Caco-2 (cell line): ENCODE measurements around the gene FCHSD2. TPM values are rescaled to one million over a fixed set of nuclear protein-coding genes. Genes with fewer than 3 reads are reported as not detected.

Experiments
- BruUV-seq: library from RNA; stranded (reverse); fragments of 400-500 nt; replicated peaks from 2 replicates; lab custom pipeline; 2021; lab: Mats Ljungman, UMichigan
- CTCF ChIA-PET: fragments of 300-600 bp; sonication (Branson Sonifier 250); formaldehyde crosslinking; loops from one replicate; lab custom pipeline; 2022; ENCODE audit warnings: antibody characterized with exemption; lab: Charles Lee
- POLR2A ChIA-PET: fragments of 300-600 bp; sonication (Branson Sonifier 250); formaldehyde crosslinking; loops from one replicate; lab custom pipeline; 2022; ENCODE audit warnings: antibody characterized with exemption; lab: Charles Lee
- DNase-seq, 2 experiments: peaks; one replicate each; pipeline versions ENCODE4 v3.0.0 to v3.0.0-alpha.2; 2020 to 2022
- H3K27me3 ChIP-seq: replicated peaks from 2 replicates; pipeline ENCODE4 v1.6.0; 2011; ENCODE audit warnings: low read length; ENCODE audit not compliant: control insufficient read depth, insufficient read depth
- H3K36me3 ChIP-seq: 2 replicates; pipeline ENCODE4 v1.5.1; 2011; ENCODE audit warnings: low read length; ENCODE audit not compliant: control insufficient read depth, insufficient read depth
- H3K4me1 ChIP-seq: fragments of 250-450 bp; sonication (Bioruptor Pico); 2 replicates; pipeline ENCODE4 v1.5.1; 2020; ENCODE audit warnings: mild to moderate bottlenecking
- H3K4me3 ChIP-seq: 2 replicates; pipeline ENCODE4 v1.5.1; 2011; ENCODE audit warnings: low read depth, mild to moderate bottlenecking, control low read depth, low read length
- H3K9me3 ChIP-seq: fragments of 250-450 bp; sonication (Bioruptor Pico); 2 replicates; pipeline ENCODE4 v1.5.1; 2020; ENCODE audit warnings: mild to moderate bottlenecking, moderate library complexity
- H3K27ac Mint-ChIP-seq: one replicate; pipeline ENCODE4 v1.8.0; 2022; ENCODE audit warnings: mixed read lengths; ENCODE audit not compliant: unreplicated experiment
- H3K27me3 Mint-ChIP-seq: one replicate; pipeline ENCODE4 v1.8.0; 2022; ENCODE audit warnings: mixed read lengths; ENCODE audit not compliant: insufficient read depth, unreplicated experiment
- H3K36me3 Mint-ChIP-seq: one replicate; pipeline ENCODE4 v1.8.0; 2022; ENCODE audit warnings: mild to moderate bottlenecking, mixed read lengths; ENCODE audit not compliant: insufficient read depth, unreplicated experiment
- H3K4me1 Mint-ChIP-seq: one replicate; pipeline ENCODE4 v1.8.0; 2022; ENCODE audit warnings: low read depth, mixed read lengths; ENCODE audit not compliant: unreplicated experiment
- H3K4me3 Mint-ChIP-seq: one replicate; pipeline ENCODE4 v1.8.0; 2022; ENCODE audit warnings: mild to moderate bottlenecking, moderate library complexity, mixed read lengths; ENCODE audit not compliant: unreplicated experiment
- H3K9me3 Mint-ChIP-seq: one replicate; pipeline ENCODE4 v1.8.0; 2022; ENCODE audit warnings: mixed read lengths; ENCODE audit not compliant: unreplicated experiment
- CTCF ChIP-seq, 2 experiments: fragments of 200-600 bp in 1 of 2; IDR thresholded peaks; 1 replicate in 1 of 2; 2 replicates in 1 of 2; pipeline versions ENCODE4 v1.5.1 to v1.8.0; 2011 to 2022; ENCODE audit warnings: antibody characterized with exemption in 1 of 2, control low read depth in 1 of 2, inconsistent platforms in 1 of 2, low read depth in 1 of 2, low read length in 1 of 2, mild to moderate bottlenecking in 1 of 2, moderate library complexity in 1 of 2; ENCODE audit not compliant: insufficient read depth in 1 of 2, severe bottlenecking in 1 of 2, unreplicated experiment in 1 of 2
- intact Hi-C: fragments of 100-400 bp; cut with micrococcal nuclease; formaldehyde crosslinking; loops from one replicate; pipeline ENCODE4 v1.10.0; 2022; ENCODE audit not compliant: unreplicated experiment
- total RNA-seq: library from RNA; stranded (reverse); gene quantifications from 2 replicates; pipeline ENCODE4 v1.2.3, GENCODE V29; 2022

The FCHSD2 gene
- total RNA-seq, 1 experiment from 2014 or later = 32.7 TPM

DNA sequence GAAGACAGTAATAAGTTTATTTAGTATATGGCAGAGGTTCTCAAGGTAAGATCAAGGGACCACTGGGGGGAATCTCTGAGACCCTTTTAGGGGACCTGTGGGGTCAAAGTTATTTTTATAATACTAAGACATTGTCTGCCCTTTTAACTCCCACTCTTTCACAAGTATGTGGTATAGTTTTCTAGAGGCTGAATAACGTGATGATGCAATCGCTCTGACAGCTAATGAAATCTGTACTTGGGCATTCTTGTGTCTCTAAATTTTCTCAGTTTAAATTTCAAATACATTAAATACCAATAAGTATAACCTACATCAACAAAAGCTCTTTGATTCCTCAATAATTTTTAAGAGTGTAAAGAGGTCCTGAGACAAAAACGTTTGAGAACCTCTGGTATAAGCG is 180.0 kb downstream of the FCHSD2 start:
- TF ChIP-seq CTCF (IDR thresholded peaks at IDR 0.05; ENCODE audit: insufficient read depth in 1 of 2, low read depth in 1 of 2, low read length in 1 of 2, severe bottlenecking in 1 of 2, unreplicated experiment in 1 of 2) = no peak
- no peaks in the 10 kb centered on the region for H3K36me3 ChIP-seq
- H3K27me3 ChIP-seq = no peaks in the 10 kb centered on the region
- ChIA-PET POLR2A (no interaction called here), CTCF (no interaction called here)
- BruUV-seq = no TSS peak
- Mint-ChIP-seq H3K27ac (no peak overlapping the region), H3K4me3 (no peak overlapping the region), H3K27me3 (no peaks in the 10 kb centered on the region), H3K4me1 (no peaks in the 10 kb centered on the region), H3K9me3 (no peaks in the 10 kb centered on the region), H3K36me3 (no peaks in the 10 kb centered on the region)
- no peaks in the 10 kb centered on the region for H3K4me1 ChIP-seq
- intact Hi-C loops = no loop called here
- no peaks in the 10 kb centered on the region for H3K9me3 ChIP-seq
- DNase-seq = no peak
- H3K4me3 ChIP-seq = no peak overlapping the region

DNA sequence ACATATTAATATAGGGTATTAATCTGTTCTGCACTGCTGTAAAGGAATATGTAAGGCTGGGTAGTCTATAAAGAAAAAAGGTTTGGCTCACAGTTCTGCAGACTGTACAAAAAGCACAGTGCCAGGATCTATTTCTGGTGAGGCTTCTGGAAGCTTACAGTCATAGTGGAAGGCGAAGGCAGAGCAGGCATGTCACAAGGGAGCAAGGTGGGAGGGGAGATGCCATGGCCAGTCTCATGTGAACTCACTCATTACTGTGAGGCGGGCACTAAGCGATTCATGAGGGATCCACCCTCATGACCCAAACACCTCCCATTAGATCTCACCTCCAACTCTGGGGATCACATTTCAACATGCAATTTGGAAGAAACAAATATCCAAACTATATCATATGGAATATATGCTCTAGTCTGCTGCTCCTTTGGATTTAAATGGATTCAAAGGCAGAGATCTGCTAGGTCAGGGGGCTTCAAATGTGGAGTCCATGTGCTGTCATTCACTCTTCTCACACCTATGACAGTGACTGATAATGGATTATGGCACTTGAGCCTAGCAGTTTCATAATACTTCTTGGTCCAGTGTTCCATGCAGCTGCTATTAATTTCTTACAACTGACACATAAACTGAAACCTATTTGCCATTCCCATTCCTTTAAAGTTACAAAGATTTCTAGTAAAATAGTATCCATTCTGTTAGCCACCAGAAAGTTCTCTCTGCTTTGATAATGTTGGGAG is 182.0 kb downstream of the FCHSD2 start:
- no TSS peak for BruUV-seq
- intact Hi-C loops = no loop called here
- H3K27me3 Mint-ChIP-seq = no peaks in the 10 kb centered on the region

DNA sequence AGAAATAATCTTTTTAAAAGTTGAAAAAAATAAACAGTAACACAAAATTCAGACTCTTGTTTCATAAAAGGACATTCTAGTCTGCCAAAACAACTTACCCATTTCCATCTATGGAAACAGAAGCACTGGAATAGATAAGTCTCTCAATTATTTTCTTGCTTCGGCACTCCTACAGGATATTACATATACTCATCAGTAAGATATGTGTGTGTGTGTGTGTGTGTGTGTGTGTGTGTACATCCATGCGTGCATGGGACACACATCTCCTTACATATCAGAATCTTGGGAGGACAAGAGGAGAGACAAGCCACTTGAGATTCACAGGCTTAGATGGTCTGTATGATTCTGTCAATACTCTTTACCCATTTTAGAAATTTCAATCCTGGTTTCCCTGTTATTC is 183.3 kb downstream of the FCHSD2 start:
- no peak overlapping the region for H3K4me3 Mint-ChIP-seq
- H3K27ac Mint-ChIP-seq = no peak overlapping the region
- intact Hi-C loops = no loop called here
- no peaks in the 10 kb centered on the region for H3K36me3 ChIP-seq
- CTCF ChIA-PET = no interaction called here
- no peaks in the 10 kb centered on the region for H3K36me3 Mint-ChIP-seq
- no peaks in the 10 kb centered on the region for H3K9me3 ChIP-seq
- H3K4me3 ChIP-seq = no peak overlapping the region
- no peaks in the 10 kb centered on the region for H3K9me3 Mint-ChIP-seq
- POLR2A ChIA-PET = no interaction called here
- no TSS peak for BruUV-seq
- no peak for TF ChIP-seq CTCF (IDR thresholded peaks at IDR 0.05; ENCODE audit: insufficient read depth in 1 of 2, low read depth in 1 of 2, low read length in 1 of 2, severe bottlenecking in 1 of 2, unreplicated experiment in 1 of 2)
- no peaks in the 10 kb centered on the region for H3K27me3 Mint-ChIP-seq
- DNase-seq = no peak
- H3K4me1 Mint-ChIP-seq = no peaks in the 10 kb centered on the region
- H3K27me3 ChIP-seq = no peaks in the 10 kb centered on the region
- no peaks in the 10 kb centered on the region for H3K4me1 ChIP-seq

More for the DNA sequence above, 182.0 kb downstream of the FCHSD2 start:
- H3K4me1 ChIP-seq = no peaks in the 10 kb centered on the region
- no peak for DNase-seq
- no peaks in the 10 kb centered on the region for H3K36me3 ChIP-seq
- no peaks in the 10 kb centered on the region for H3K27me3 ChIP-seq
- Mint-ChIP-seq H3K27ac (no peak overlapping the region), H3K4me3 (no peak overlapping the region), H3K4me1 (no peaks in the 10 kb centered on the region), H3K9me3 (no peaks in the 10 kb centered on the region), H3K36me3 (no peaks in the 10 kb centered on the region)
- no peaks in the 10 kb centered on the region for H3K9me3 ChIP-seq
- POLR2A ChIA-PET = no interaction called here
- TF ChIP-seq CTCF (IDR thresholded peaks at IDR 0.05; ENCODE audit: insufficient read depth in 1 of 2, low read depth in 1 of 2, low read length in 1 of 2, severe bottlenecking in 1 of 2, unreplicated experiment in 1 of 2) = no peak
- CTCF ChIA-PET = no interaction called here
- no peak overlapping the region for H3K4me3 ChIP-seq
